Lower lobe of right lung (tissue), 2 donors: ENCODE measurements around the gene TREH. TPM values are rescaled to one million over a fixed set of nuclear protein-coding genes. Genes with fewer than 3 reads are reported as not detected.
A peak's percentile ranks its signal among the peaks of the same experiment; 100 is the strongest.

Experiments used
- ATAC-seq, 2 donors: fragments of 200-7000 bp; cut with Tn5 transposase; one replicate each; pipeline ENCODE4 v1.9.1; 2020 to 2022; ENCODE audit warnings: mild to moderate bottlenecking in 2 of 2, moderate library complexity in 2 of 2
- DNase-seq: peaks from one replicate; pipeline ENCODE4 v3.0.0-alpha.2; 2020
- H3K27ac ChIP-seq: fragments of 200-600 bp; one replicate; pipeline ENCODE4 v1.8.0; 2022
- H3K27me3 ChIP-seq: fragments of 200-600 bp; one replicate; pipeline ENCODE4 v1.8.0; 2022; ENCODE audit warnings: low read depth
- H3K36me3 ChIP-seq: fragments of 200-600 bp; one replicate; pipeline ENCODE4 v1.8.0; 2022; ENCODE audit warnings: mild to moderate bottlenecking
- H3K4me1 ChIP-seq: fragments of 200-600 bp; one replicate; pipeline ENCODE4 v1.8.0; 2022
- H3K4me3 ChIP-seq: fragments of 200-600 bp; one replicate; pipeline ENCODE4 v1.8.0; 2022; ENCODE audit warnings: mild to moderate bottlenecking
- H3K9me3 ChIP-seq: fragments of 200-600 bp; one replicate; pipeline ENCODE4 v1.8.0; 2022
- CTCF ChIP-seq: fragments of 200-600 bp; IDR thresholded peaks from one replicate; pipeline ENCODE4 v1.8.0; 2022; ENCODE audit warnings: antibody characterized with exemption, mild to moderate bottlenecking
- intact Hi-C: fragments of 100-400 bp; cut with DNase I; formaldehyde crosslinking; loops from one replicate; pipeline ENCODE4 v1.11.0; 2022
- total RNA-seq: library from RNA; stranded (reverse); fragmentation: NEBNext Ultra II Directional; extraction: Animal tissue kit (Norgen Biotek cat#: 25700); gene quantifications from one replicate; pipeline ENCODE4 v1.2.1, GENCODE V29; 2021
- donor health status: DM: no; HTN: yes; CAD: no; lungs with severe emphysema.

Gene TREH
- total RNA-seq, 1 donor from 2014 or later, result 0.30 TPM

GRCh38 chr11:118620529-118621070 is 58.9 kb downstream of the TREH start:
- DNase-seq (peak; percentile 48), ATAC-seq (peak; percentile 9 to 16)
- H3K27me3 ChIP-seq, result no peaks in the 10 kb centered on the region
- intact Hi-C loops, result no loop called here
- no peak for TF ChIP-seq CTCF
- H3K27ac ChIP-seq, result peak overlapping the region; percentile 80
- H3K9me3 ChIP-seq, result no peaks in the 10 kb centered on the region
- peaks cover 31% of the 10 kb centered on the region for H3K36me3 ChIP-seq
- peak overlapping the region; percentile 58 for H3K4me3 ChIP-seq
- peaks cover 89% of the 10 kb centered on the region for H3K4me1 ChIP-seq

GRCh38 chr11:118619444-118620197 is 59.8 kb downstream of the TREH start:
- no peaks in the 10 kb centered on the region for H3K27me3 ChIP-seq
- peak overlapping the region; percentile 80 for H3K27ac ChIP-seq
- intact Hi-C loops, result no loop called here
- TF ChIP-seq CTCF, result no peak
- peaks cover 85% of the 10 kb centered on the region for H3K4me1 ChIP-seq
- no peak overlapping the region for H3K4me3 ChIP-seq
- ATAC-seq, result peak in 1 of 2 donors; percentile 1
- no peaks in the 10 kb centered on the region for H3K9me3 ChIP-seq
- H3K36me3 ChIP-seq, result peaks cover 28% of the 10 kb centered on the region
- peak; percentile 35 for DNase-seq

GRCh38 chr11:118618991-118619375 is 60.5 kb downstream of the TREH start:
- no peaks in the 10 kb centered on the region for H3K9me3 ChIP-seq
- no peak for TF ChIP-seq CTCF
- DNase-seq (peak; percentile 43), ATAC-seq (no peak)
- intact Hi-C loops, result no loop called here
- H3K36me3 ChIP-seq, result peaks cover 33% of the 10 kb centered on the region
- peak overlapping the region; percentile 80 for H3K27ac ChIP-seq
- peaks cover 85% of the 10 kb centered on the region for H3K4me1 ChIP-seq
- H3K27me3 ChIP-seq, result no peaks in the 10 kb centered on the region
- no peak overlapping the region for H3K4me3 ChIP-seq

GRCh38 chr11:118618115-118618990 is 61.1 kb downstream of the TREH start:
- intact Hi-C loops, result no loop called here
- H3K27me3 ChIP-seq, result no peaks in the 10 kb centered on the region
- H3K4me1 ChIP-seq, result peaks cover 83% of the 10 kb centered on the region
- peak overlapping the region; percentile 11 for H3K4me3 ChIP-seq
- H3K36me3 ChIP-seq, result peaks cover 40% of the 10 kb centered on the region
- peak; percentile 69 for DNase-seq
- ATAC-seq, result peak in 1 of 2 donors; percentile 32
- no peaks in the 10 kb centered on the region for H3K9me3 ChIP-seq
- TF ChIP-seq CTCF, result no peak
- peak overlapping the region; percentile 80 for H3K27ac ChIP-seq

- intact Hi-C loops, result no loop called here
- no peak for ATAC-seq
- DNase-seq, result peak; percentile 20
- peak overlapping the region; percentile 77 for H3K27ac ChIP-seq
- H3K27me3 ChIP-seq, result peaks cover under 1% of the 10 kb centered on the region
- peaks cover 75% of the 10 kb centered on the region for H3K4me1 ChIP-seq
- H3K4me3 ChIP-seq, result no peak overlapping the region
- no peaks in the 10 kb centered on the region for H3K9me3 ChIP-seq
- peaks cover 41% of the 10 kb centered on the region for H3K36me3 ChIP-seq
- no peak for TF ChIP-seq CTCF
Measured at GRCh38 chr11:118615976-118616371, 63.5 kb downstream of the TREH start.
